Erythroblast (primary cell): Measurements from ENCODE around the gene GABRP.

Experiments
- GATA1 ChIP-seq: IDR thresholded peaks from 2 replicates; pipeline ENCODE4 v1.6.1; 2011; ENCODE audit warnings: low read depth, mild to moderate bottlenecking, control low read depth, low read length, moderate library complexity
- POLR2A ChIP-seq: IDR thresholded peaks from 2 replicates; pipeline ENCODE4 v1.6.1; 2011; ENCODE audit warnings: mild to moderate bottlenecking, low read length

DNA sequence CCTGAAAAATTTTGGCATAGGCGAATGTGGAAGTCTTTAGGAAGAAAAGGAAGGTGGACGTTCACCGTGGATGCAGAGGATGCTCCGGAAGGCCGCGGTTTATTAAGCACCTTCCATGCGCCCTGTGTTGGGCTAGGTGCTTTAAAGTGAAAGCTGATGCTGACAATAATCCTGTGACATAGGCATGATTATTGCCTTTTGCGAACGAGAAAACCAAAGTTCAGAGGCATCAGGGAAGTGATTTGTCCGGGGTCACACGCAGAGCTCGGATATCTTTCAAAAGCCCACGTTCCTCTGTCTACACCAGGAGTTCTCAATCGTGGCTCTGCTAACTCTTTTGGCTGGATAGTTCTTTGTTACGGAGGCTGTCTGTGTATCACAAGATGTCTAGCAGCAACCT, 12.0 kb upstream of the GABRP start:
- TF ChIP-seq POLR2A (no peak), GATA1 (no peak)
